NCI-H2196 (cell line): ENCODE data around the gene IST1.
"Not testable (repeated sequence)": the region's sequence is repeated elsewhere in the genome, so short reads cannot be mapped to it uniquely, and the experiment has no call there.

ENCODE experiments used
- DNase-seq: peaks from one replicate; lab custom pipeline; 2025; ENCODE audit not compliant: unreplicated experiment; lab: John Stamatoyannopoulos, UW

Gene IST1

DNA sequence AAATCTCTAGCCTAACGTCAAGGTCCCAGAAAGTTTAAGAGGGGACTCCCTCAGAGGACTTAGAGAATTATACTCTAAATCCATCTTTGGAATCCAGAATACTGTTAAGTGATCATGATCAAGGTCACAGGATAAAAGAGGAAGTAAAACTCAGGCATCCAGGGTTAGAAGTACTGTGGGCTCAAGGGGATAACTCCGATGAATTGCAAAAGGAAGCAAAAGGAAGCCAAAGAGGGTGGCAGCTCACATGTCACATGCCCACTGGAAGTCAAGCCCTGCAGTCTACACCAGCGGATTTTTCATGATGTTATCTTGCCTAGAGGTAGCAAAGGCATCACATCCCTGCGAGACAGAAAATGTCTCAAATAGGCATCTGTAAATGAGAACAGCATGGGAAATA, 15.2 kb upstream of the IST1 start:
- DNase-seq = no peak

DNA sequence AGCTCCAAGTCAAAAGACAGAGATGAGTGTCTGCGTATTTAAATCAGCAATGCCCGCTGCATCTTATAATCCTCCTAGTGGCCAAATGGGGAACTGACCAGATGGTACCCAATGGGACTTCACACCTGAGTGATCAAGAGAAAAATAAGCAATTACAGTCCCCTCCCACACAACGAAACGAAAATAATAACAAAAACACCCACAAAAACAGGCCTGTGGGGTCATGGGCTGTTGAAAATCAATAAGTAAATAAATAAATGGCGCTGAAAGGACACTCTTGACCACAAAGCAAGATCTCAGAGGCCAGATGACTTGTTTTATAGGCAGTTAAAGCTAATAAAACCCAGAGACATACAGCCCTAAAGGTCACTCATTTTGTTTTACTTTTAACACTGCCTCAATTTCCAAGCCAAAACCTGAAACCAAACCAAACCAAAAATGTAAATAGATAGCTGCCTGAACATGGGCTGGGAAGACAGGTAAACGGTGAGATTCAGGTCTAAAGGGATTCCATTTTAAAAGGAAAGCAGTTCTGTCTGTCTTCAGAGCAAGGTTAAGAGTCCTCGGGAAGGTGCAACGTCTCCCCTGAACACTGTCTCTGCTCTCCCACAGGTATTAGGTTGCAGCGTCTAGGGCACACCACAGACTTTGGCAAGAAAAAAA, 12.7 kb upstream of the IST1 start:
- DNase-seq = peak; percentile 68

DNA sequence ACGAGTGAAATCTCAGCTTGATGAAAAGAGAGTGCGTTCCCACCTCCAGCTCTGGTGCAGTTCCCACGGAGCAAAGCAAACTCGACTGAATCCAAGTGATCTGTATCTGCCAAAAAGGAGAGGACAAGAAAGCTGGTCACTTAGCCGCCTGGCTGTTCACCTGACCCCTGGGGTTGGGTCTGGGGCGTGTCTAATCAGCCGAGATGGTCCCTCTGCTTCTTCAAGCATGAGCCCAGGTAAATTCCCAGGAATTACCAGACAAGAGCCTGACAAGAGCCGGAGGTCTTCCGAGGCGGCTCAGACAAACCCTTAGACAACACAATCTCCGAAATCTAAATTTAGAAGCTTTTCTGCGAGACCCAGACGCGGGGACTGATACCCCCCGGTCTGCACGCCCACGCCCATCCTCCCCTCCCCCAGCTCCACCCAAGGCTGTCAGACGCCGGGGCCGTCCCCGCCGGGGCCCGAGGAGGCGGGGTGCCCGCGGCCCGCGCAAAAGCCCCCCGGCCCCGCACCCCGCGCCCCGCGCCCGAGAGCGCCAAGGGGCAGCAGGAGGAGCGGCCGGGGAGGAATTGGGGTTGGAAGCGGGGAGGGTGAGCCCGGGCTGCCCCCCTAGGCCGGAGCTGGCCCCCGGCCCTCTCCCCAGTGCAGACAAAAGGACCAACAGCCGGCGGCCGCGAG, 12.0 kb upstream of the IST1 start:
- no peak for DNase-seq

DNA sequence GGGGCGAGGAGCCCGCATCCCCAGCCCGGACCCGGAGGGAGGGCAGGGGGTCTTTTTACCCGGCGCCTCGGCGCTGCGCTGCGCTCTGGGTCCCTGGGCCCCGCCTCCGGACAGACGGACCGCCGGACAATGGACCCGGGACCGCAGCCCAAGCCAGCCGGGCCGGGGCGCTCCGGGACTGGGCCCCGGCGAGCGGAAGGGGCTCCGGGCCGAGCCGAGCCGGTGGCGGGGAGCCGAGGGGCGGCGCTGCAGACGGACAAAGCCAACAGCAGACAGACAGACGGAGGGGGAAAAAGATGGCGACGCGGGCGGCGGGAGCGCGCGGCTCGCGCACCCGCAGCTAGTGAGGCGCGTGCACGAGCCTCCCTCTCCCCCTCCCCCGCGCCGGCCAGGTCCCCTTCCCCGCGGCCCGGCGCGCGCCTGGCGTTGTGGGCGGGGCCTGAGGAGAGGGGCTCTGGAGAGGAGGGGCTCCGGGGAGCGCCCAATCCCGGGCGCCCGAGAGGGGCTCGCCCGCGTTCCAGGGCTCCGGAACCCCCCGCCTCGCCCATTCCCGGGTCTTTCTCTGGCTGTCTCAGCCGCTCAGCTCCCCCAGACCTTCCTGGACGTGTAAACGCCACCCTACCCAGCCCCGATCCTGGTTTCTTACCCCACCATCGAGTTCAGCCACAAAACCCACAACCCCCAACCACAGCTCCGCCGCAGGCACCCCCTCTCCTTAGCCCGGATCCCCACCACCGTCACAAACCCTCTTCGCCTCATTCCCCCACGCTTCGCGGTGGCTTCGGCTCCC, 11.3 kb upstream of the IST1 start, which contains the start of gene ZNF821:
Gene ZNF821 (minus strand): TSS at position 334 of the 790 bp plus-strand sequence. CDS start 4,236 bp downstream, outside the sequence.
- peak; percentile 74 for DNase-seq

DNA sequence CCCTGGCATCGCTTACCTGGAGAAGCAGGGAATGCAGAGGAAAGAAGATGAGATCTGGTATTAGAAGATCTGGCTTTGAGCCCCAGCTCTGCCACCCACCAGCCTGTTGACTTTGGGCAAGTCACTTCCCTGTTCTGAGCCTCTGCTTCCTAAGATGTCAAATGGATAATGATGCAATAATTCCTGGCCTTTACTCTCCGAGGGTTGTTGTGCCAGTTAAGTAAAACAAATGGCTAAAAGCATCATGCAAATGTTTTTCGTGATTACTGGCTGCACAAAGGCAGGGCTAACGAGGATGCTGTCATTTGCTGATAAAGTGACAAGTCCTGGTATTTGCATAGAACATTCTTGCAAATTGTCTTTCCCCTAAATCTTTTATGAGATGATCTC, 10.1 kb upstream of the IST1 start:
- no peak for DNase-seq

DNA sequence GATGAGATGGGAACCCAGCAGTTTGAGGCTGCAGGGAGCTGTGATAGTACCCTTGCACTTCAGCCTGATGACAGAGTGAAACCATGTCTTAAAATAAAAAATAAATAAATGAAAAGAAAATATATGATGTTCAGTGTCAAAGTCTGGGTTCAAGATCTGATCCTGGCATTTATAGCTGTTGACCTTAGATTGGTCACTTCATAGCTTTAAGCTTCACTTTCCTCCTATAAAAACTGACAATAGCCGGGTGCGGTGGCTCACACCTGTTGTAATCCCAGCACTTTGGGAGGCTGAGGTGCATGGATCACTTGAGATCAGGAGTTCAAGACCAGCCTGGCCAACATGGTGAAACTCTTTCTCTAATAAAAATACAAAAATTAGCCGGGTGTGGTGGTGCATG, 6.2 kb upstream of the IST1 start:
- no peak for DNase-seq

DNA sequence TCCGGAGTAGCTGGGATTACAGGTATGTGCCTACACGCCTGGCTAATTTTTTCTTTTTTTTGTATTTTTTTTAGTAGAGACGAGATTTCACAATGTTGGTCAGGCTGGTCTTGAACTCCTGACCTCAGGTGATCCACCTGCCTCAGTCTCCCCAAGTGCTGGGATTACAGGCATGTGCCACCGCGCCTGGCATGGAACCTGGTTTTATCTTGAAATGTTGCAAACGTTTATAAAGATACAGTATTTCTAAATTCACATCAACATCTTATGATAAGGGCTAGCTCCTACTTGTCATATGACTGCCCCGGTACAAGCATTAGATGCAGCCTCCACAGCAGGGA, 1.5 kb upstream of the IST1 start:
- DNase-seq = no peak

DNA sequence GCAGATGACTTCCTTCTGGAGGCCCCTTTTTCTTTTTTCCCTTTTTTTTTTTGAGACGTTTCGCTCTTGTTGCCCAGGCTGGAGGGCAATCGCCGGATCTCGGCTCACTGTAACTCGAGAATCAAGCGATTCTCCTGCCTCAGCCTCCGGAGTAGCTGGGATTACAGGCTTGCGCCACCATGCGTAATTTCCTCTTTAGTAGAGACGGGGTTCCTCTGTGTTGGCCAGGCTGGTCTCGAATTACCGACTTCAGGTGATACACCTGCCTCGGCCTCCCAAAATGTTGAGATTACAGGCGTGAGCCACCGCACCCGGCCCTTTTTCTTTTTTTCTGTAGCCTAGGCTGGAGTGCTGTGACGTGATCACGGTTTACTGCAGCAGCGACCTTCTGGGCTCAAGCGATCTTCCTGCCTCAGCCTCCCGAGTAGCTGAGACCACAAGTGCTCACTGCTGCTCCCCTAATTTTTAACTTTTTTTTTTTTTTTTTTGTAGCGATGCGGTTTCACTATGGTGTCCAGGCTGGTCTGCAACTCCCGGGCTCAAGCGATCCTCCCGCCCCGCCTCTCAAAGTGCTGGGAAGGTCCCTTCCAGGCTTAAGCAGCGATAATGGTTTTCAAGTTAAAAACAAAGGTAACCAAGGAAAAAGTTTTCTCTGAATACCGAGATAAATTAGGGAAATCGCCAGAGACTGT, 956 bp upstream of the IST1 start:
- DNase-seq = peak; percentile 27

DNA sequence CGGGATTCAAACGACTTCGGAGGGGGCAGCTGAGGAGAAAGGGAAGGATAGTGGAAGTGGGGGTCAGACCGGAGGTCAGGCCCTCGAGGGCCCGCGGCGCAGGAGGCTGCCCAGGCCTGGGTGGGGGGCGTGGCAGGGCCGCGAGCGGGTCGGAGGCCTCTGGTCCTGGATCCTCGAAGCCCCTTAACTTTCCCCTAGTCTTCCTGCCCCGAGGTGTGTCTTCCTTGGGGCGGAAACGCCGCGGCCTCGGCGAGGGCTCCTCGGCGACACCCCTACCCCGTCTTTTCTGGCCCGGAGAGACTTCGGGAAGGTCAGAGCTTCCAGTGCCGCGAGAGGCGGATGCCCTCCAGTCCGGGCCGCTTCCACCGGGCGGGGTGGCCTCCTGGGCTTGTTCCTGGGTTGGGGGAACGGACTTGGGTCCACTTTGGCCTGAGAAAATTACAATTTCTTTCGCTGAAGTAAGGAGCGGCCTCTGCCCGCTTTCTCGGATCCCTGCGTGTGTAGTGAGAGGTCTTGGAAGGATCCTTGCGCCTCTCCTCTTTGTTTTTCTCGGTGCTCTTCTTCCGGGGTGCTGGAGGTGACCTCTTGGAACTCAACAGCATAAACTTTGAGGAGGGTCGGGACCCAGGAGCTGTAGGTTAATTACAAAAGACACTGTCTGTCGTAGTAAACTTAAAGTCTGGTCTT, 491 bp downstream of the IST1 start:
- no peak for DNase-seq

DNA sequence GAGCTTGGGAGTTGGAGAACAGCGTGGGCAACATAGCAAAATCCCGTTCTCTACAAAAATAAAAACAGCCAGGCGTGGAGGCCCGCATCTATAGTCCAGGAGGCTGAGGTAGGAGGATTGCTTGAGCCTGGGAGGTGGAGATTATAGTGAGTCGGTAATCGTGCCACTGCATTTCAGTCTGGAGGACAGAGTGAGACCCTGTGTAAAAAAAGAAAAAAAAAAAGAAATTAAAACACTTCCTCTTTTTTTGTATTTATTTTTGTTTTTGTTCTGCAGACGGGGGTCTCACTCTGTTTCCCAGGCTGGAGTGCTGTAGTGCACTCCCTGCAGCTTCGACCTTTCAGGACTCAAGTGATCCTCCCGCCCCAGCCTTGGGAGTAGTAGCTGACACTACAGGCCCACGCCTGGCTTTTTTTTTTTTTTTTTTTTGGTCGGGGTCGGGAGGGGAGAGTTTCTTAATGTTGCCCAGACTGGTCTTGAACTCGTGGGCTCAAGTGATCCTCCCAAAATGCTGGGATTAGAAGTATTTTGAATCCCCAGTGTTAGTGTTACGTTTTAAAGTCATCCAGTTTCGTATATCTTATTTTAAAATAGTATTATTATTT, 1.5 kb downstream of the IST1 start:
- DNase-seq = no peak

DNA sequence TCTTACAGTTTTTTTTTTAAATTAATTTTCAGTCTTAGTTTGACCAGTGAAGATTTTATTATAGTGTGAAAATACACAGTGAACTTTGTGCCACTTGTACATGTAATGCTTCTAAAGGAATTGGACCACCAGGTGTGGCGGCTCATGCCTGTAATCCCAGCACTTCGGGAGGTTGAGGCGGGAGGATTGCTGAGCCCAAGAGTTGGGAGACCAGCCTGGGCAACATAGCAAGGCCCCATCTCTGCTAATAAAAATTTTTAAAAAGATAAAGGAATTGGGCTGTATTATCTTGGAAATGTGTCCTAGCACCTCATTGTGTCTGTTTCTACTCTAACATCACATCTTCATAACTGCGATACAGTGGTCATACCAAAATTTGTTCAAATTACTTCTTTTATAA, 3.8 kb downstream of the IST1 start:
- DNase-seq = no peak

DNA sequence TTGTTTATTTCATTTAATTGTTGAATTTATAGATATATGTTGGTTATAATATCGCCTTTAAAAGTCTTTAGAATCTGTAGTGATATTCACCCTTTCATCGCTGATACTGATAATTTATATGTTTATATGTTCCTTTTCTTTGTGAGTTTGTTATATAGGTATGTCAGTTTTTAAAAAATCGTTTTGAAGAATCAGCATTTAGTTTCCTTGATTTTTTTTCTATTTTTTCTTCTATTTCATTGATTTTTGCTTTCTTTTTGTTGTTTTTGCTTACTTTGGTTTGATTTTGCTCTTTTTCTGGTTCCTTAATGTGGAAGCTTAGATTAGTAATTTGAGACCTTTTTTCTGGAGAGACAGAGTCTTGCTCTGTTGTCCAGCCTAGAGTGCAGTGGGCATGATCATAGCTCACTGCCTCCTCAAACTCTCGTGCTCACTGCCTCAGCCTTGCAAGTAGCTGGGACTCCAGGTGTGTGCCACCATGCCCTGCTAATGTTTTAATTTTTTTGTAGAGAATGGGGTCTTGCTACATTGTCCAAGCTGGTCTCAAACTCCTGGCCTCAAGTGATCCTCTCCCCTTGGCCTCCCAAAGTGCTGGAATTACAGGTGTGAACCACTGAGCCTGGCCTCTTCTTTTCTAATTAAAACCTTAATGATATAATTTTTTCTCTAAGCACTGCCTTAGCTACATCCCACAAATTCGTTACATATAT, 7.5 kb downstream of the IST1 start:
- DNase-seq = no peak

DNA sequence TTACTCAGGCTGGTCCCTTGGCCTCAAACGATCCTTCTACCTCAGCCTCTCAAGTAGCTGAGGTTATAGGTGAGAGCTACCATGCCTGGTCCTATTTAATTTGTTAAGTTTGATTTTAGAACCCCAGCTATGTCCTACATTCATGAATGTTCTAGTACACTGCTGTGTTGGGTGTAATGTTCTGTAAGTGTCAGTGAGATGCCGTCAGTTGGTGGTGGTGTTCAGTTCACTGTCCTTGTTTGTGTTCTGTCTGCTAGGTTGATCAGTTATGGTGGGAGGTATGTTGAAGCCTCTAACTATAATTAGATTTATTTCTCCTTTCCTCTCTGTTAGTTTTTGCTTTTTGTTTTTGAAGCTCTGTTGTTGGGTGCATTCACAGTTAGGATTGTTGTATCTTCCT, 8.3 kb downstream of the IST1 start:
- DNase-seq = no peak

DNA sequence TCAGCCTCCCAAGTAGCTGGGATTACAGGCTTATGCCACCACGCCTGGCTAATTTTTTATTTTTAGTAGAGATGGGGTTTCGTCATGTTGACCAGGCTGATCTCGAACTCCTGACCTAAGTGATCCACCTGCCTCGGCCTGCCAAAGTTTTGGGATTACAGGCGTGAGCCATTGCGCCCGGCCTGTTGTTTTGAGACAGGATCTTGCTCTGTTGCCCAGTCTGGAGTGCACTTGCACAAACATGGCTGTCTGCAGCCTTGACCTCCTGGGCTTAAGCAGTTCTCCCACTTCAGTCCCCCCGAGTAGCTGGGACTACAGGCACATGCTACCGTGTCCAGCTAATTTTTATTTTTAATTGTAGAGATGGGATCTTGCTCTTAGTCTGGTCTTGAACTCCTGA, 8.9 kb downstream of the IST1 start:
- no peak for DNase-seq

DNA sequence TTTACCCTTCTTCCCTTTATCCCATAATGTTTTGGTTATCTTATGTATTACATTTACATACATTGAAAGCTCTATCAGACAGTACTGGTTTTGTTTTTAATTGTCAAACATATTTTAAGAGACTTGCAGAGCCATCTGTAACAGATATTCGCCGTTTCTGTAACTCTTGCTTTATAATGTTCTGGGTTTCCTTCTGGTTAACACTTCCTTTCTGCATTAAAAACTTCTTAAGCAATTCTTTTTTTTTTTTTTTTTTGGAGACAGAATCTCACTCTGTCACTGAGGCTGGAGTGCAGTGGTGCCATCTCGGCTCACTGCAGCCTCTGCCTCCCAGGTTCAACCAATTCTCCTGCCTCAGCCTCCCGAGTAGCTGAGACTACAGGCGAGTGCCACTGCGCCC, 10.4 kb downstream of the IST1 start:
- not testable (repeated sequence) for DNase-seq

DNA sequence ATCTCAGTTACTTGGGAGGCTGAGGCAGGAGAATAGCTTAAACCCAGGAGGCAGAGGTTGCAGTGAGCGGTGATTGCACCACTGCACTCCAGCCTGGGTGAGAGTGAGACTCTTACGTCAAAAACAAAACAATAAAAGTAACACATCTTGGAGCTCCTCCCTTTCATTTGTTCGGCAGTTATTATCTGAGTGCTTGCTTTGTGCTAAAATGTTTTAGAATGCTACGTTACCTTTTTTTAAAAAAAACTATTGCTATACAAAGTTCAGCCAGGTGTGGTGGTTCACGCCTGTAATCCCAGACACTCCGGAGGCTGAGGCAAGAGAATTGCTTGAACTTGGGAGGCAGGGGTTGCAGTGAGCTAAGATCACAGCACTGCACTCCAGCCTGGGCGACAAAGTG, 15.8 kb downstream of the IST1 start:
- DNase-seq = no peak

DNA sequence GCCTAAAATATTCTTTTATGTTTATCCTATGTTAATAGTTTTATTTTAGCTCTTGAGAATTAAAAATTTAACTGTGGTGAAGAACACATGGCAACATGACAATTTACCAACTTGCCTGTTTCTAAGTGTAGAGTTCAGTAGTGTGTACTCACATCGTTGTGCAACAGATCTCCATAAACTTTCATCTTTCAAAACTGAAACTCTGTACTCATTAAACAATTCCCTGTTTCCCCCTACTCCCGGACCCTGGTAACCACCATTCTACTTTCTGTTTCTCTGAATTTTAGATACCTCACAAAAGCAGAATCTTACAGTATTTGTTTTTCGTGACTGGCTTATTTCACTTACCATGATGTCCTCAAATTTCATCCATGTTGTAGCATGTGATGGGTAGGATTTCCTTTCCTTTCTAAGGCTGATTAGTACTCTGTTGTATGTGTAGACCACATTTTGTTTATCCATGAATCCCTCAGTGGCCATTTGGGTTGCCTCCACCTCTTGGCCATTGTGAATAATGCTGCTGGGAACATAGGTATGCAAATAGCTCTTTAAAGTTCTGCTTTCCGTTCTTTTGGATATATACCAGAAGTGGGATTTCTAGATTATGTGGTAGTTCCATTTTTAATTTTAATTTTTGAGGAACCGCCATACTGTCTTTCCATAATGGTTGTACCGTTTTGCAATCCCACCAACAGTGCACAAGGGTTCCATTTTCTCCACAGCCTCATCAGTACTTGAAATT, 17.4 kb downstream of the IST1 start:
- no peak for DNase-seq

DNA sequence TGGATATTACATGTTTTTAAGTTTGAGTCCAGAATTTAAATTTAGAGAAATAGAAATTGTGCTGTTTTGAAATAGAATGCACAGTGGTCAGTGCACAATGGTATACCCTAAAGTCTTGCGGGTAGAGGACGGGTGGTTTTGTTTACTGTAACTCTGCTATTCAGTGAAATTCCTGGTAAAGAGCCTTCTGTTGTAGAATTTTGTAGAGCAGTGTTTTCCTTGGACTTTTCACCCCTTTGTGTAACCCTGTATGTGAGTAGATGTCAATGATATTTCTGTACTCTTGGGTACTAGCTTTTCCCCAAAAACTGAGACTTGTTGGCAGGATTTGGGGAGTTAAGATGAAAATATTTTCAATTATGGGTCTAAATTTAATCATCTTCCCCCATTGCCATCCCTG, 19.5 kb downstream of the IST1 start:
- no peak for DNase-seq

DNA sequence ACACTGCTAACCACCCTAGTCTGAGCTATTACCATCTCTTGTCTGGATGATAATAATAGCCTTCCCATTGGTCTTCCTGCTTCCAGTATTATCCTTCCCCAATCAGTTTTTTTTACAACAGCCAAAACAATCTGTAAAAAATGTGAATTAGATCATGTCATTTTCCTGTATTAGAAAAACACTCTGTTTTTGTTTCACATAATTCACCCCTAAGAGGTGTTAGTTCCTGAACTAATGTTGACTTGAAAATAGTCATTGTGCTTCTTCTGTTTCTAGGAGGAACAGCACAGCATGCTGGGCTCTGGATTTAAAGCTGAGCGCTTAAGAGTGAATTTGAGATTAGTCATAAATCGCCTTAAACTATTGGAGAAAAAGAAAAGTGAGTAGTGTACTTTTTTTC, 20.0 kb downstream of the IST1 start:
- no peak for DNase-seq
